Measurements from ENCODE around the gene HS3ST4. TPM values are rescaled to one million over a fixed set of nuclear protein-coding genes. Genes with fewer than 3 reads are reported as not detected.

HS3ST4 gene
- total and polyA plus RNA-seq, 4 donors, result 4.2 to 18.3 (median 12.6) TPM

- Histone ChIP-seq H3K4me3 (ENCODE audit: low read depth, low read length) (no peak overlapping the region), H3K9me3 (ENCODE audit: control insufficient read depth, insufficient read depth, low read length) (peaks cover 2% of the 10 kb centered on the region), H3K27me3 (ENCODE audit: control insufficient read depth, insufficient read depth, low read length) (no peaks in the 10 kb centered on the region), H3K36me3 (ENCODE audit: control insufficient read depth, insufficient read depth, low read length) (no peaks in the 10 kb centered on the region), H3K27ac (ENCODE audit: low read depth, low read length) (no peak overlapping the region), H3K4me1 (ENCODE audit: control insufficient read depth, insufficient read depth, low read length) (no peaks in the 10 kb centered on the region)
- no peak for DNase-seq (ENCODE audit: low read depth in 4 of 6, low spot score in 6 of 6)
- WGBS (ENCODE audit: insufficient coverage), result 92% methylated on average over 1 of the region's 4 CpGs
Measured at GRCh38 chr16:25941800-25942499, 250.2 kb downstream of the HS3ST4 start.

GRCh38 chr16:25950586-25951281 lies 259.0 kb downstream of the HS3ST4 start:
- Histone ChIP-seq H3K4me1 (ENCODE audit: control insufficient read depth, insufficient read depth, low read length) (no peaks in the 10 kb centered on the region), H3K27me3 (ENCODE audit: control insufficient read depth, insufficient read depth, low read length) (no peaks in the 10 kb centered on the region), H3K4me3 (ENCODE audit: low read depth, low read length) (no peak overlapping the region), H3K9me3 (ENCODE audit: control insufficient read depth, insufficient read depth, low read length) (no peaks in the 10 kb centered on the region), H3K27ac (ENCODE audit: low read depth, low read length) (no peak overlapping the region), H3K36me3 (ENCODE audit: control insufficient read depth, insufficient read depth, low read length) (no peaks in the 10 kb centered on the region)
- peak in 1 of 6 donors; percentile 72 for DNase-seq (ENCODE audit: low read depth in 4 of 6, low spot score in 6 of 6)
- 8% methylated on average over 2 of the region's 3 CpGs for WGBS (ENCODE audit: insufficient coverage)

- Histone ChIP-seq H3K9me3 (ENCODE audit: control insufficient read depth, insufficient read depth, low read length) (no peaks in the 10 kb centered on the region), H3K36me3 (ENCODE audit: control insufficient read depth, insufficient read depth, low read length) (no peaks in the 10 kb centered on the region), H3K27ac (ENCODE audit: low read depth, low read length) (no peak overlapping the region), H3K4me3 (ENCODE audit: low read depth, low read length) (no peak overlapping the region), H3K27me3 (ENCODE audit: control insufficient read depth, insufficient read depth, low read length) (no peaks in the 10 kb centered on the region), H3K4me1 (ENCODE audit: control insufficient read depth, insufficient read depth, low read length) (no peaks in the 10 kb centered on the region)
- WGBS (ENCODE audit: insufficient coverage), result 100% methylated on average over 1 of the region's 1 CpG
- DNase-seq (ENCODE audit: low read depth in 4 of 6, low spot score in 6 of 6), result no peak
Measured at GRCh38 chr16:25951999-25952398, 260.2 kb downstream of the HS3ST4 start.

GRCh38 chr16:25952983-25953382 lies 261.2 kb downstream of the HS3ST4 start:
- Histone ChIP-seq H3K4me3 (ENCODE audit: low read depth, low read length) (no peak overlapping the region), H3K27me3 (ENCODE audit: control insufficient read depth, insufficient read depth, low read length) (no peaks in the 10 kb centered on the region), H3K27ac (ENCODE audit: low read depth, low read length) (no peak overlapping the region), H3K4me1 (ENCODE audit: control insufficient read depth, insufficient read depth, low read length) (no peaks in the 10 kb centered on the region), H3K9me3 (ENCODE audit: control insufficient read depth, insufficient read depth, low read length) (no peaks in the 10 kb centered on the region), H3K36me3 (ENCODE audit: control insufficient read depth, insufficient read depth, low read length) (no peaks in the 10 kb centered on the region)
- 75% methylated on average over 1 of the region's 3 CpGs for WGBS (ENCODE audit: insufficient coverage)
- peak in 2 of 6 donors; percentile 18 to 57 for DNase-seq (ENCODE audit: low read depth in 4 of 6, low spot score in 6 of 6)

DNA sequence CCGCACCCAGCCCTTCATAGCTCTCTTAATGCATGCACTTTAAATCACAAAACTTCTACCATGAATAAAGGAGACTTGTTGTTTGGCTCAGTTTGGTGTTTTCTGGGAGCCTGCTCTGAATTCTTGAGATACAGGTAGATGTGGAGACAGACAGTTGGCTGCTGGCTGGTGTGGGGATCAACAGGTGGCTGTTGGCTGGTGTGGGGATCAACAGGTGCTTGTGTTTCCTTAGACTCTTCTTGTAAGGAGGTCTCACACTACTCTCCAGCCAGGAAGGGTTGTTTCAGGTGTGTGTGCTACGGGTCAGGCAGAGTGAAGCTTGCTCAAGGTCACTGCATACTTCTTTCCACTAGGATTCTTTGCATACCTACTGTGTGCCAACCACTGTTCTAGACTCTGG lies 265.9 kb downstream of the HS3ST4 start:
- Histone ChIP-seq H3K27me3 (ENCODE audit: control insufficient read depth, insufficient read depth, low read length) (no peaks in the 10 kb centered on the region), H3K36me3 (ENCODE audit: control insufficient read depth, insufficient read depth, low read length) (no peaks in the 10 kb centered on the region), H3K9me3 (ENCODE audit: control insufficient read depth, insufficient read depth, low read length) (no peaks in the 10 kb centered on the region), H3K27ac (ENCODE audit: low read depth, low read length) (no peak overlapping the region), H3K4me1 (ENCODE audit: control insufficient read depth, insufficient read depth, low read length) (no peaks in the 10 kb centered on the region), H3K4me3 (ENCODE audit: low read depth, low read length) (no peak overlapping the region)
- WGBS (ENCODE audit: insufficient coverage), result no CpG with 5 or more reads among the region's 2 CpGs
- no peak for DNase-seq (ENCODE audit: low read depth in 4 of 6, low spot score in 6 of 6)

DNA sequence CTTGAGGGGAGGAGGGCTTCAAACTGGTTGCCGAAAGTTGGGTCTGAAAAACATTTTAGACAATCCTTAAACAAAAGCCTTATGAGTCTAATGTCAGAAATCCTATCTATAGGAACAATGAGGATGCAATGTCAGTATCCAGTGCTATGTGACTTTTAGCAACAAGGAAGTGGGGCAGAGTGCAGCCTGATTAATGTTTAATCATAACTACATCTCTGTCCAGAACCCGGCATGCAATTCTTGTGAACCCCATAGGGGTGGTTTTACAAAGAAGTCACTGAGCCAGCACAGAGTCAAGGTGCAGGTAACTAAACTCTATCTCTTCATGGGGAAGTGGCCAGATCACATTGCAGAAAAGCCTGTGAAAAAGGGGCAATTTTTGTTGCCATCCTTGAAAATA lies 267.5 kb downstream of the HS3ST4 start:
- DNase-seq (ENCODE audit: low read depth in 4 of 6, low spot score in 6 of 6), result no peak
- H3K4me3 ChIP-seq (ENCODE audit: low read depth, low read length), result no peak overlapping the region

GRCh38 chr16:25966172-25967097 lies 274.7 kb downstream of the HS3ST4 start:
- no peaks in the 10 kb centered on the region for H3K36me3 ChIP-seq (ENCODE audit: control insufficient read depth, insufficient read depth, low read length)
- no peak for DNase-seq (ENCODE audit: low read depth in 4 of 6, low spot score in 6 of 6)
- no CpG with 5 or more reads among the region's 1 CpG for WGBS (ENCODE audit: insufficient coverage)

More for the DNA sequence above, 267.5 kb downstream of the HS3ST4 start:
- Histone ChIP-seq H3K27ac (ENCODE audit: low read depth, low read length) (no peak overlapping the region), H3K9me3 (ENCODE audit: control insufficient read depth, insufficient read depth, low read length) (no peaks in the 10 kb centered on the region), H3K36me3 (ENCODE audit: control insufficient read depth, insufficient read depth, low read length) (no peaks in the 10 kb centered on the region), H3K4me1 (ENCODE audit: control insufficient read depth, insufficient read depth, low read length) (no peaks in the 10 kb centered on the region), H3K27me3 (ENCODE audit: control insufficient read depth, insufficient read depth, low read length) (no peaks in the 10 kb centered on the region)
- no CpG with 5 or more reads among the region's 2 CpGs for WGBS (ENCODE audit: insufficient coverage)

GRCh38 chr16:25977121-25977520 lies 285.4 kb downstream of the HS3ST4 start:
- no peaks in the 10 kb centered on the region for H3K27me3 ChIP-seq (ENCODE audit: control insufficient read depth, insufficient read depth, low read length)
- H3K9me3 ChIP-seq (ENCODE audit: control insufficient read depth, insufficient read depth, low read length), result no peaks in the 10 kb centered on the region
- no peaks in the 10 kb centered on the region for H3K36me3 ChIP-seq (ENCODE audit: control insufficient read depth, insufficient read depth, low read length)
- no peak overlapping the region for H3K27ac ChIP-seq (ENCODE audit: low read depth, low read length)
- WGBS (ENCODE audit: insufficient coverage), result 56% methylated on average over 1 of the region's 4 CpGs
- H3K4me3 ChIP-seq (ENCODE audit: low read depth, low read length), result no peak overlapping the region
- peaks cover 3% of the 10 kb centered on the region for H3K4me1 ChIP-seq (ENCODE audit: control insufficient read depth, insufficient read depth, low read length)
- no peak for DNase-seq (ENCODE audit: low read depth in 4 of 6, low spot score in 6 of 6)

More at GRCh38 chr16:25966172-25967097, 274.7 kb downstream of the HS3ST4 start:
- Histone ChIP-seq H3K27ac (ENCODE audit: low read depth, low read length) (no peak overlapping the region), H3K9me3 (ENCODE audit: control insufficient read depth, insufficient read depth, low read length) (no peaks in the 10 kb centered on the region), H3K4me3 (ENCODE audit: low read depth, low read length) (no peak overlapping the region), H3K4me1 (ENCODE audit: control insufficient read depth, insufficient read depth, low read length) (no peaks in the 10 kb centered on the region), H3K27me3 (ENCODE audit: control insufficient read depth, insufficient read depth, low read length) (no peaks in the 10 kb centered on the region)

GRCh38 chr16:25978218-25978617 lies 286.5 kb downstream of the HS3ST4 start:
- DNase-seq (ENCODE audit: low read depth in 4 of 6, low spot score in 6 of 6), result peak in 1 of 6 donors; percentile 50
- Histone ChIP-seq H3K4me3 (ENCODE audit: low read depth, low read length) (no peak overlapping the region), H3K36me3 (ENCODE audit: control insufficient read depth, insufficient read depth, low read length) (no peaks in the 10 kb centered on the region), H3K27me3 (ENCODE audit: control insufficient read depth, insufficient read depth, low read length) (no peaks in the 10 kb centered on the region), H3K4me1 (ENCODE audit: control insufficient read depth, insufficient read depth, low read length) (peaks cover 3% of the 10 kb centered on the region), H3K9me3 (ENCODE audit: control insufficient read depth, insufficient read depth, low read length) (no peaks in the 10 kb centered on the region), H3K27ac (ENCODE audit: low read depth, low read length) (no peak overlapping the region)

Data from spinal cord (tissue), 10 donors.